K562 (cell line): Measurements from ENCODE around the gene TTC4. TPM values are rescaled to one million over a fixed set of nuclear protein-coding genes. Genes with fewer than 3 reads are reported as not detected.

Experiments
- CBFA2T3 ChIP-seq: fragments of 450-650 bp; IDR thresholded peaks from 2 replicates; pipeline ENCODE4 v1.6.1; 2017
- HMGXB4 ChIP-seq: sonication (generic); formaldehyde crosslinking; IDR thresholded peaks from 2 replicates; pipeline ENCODE4 v1.8.1; 2023; ENCODE audit warnings: mild to moderate bottlenecking, missing genetic modification reagents
- MAFK ChIP-seq: IDR thresholded peaks from 2 replicates; pipeline ENCODE4 v1.6.1; 2011; ENCODE audit warnings: low read length, improper control_type of control experiment
- NR0B1 ChIP-seq: fragments of 450-650 bp; IDR thresholded peaks from one replicate; pipeline ENCODE4 v1.6.1; 2018; ENCODE audit warnings: mild to moderate bottlenecking, moderate library complexity; ENCODE audit not compliant: partially characterized antibody
- PHF8 ChIP-seq: fragments of 200-600 bp; sonication (generic); IDR thresholded peaks from 2 replicates; pipeline ENCODE4 v1.6.1; 2012; ENCODE audit warnings: mixed run types, mild to moderate bottlenecking, inconsistent platforms, low read length, moderate library complexity, borderline replicate concordance
- RBM25 ChIP-seq: fragments of 200-400 bp; formaldehyde crosslinking; IDR thresholded peaks from 2 replicates; pipeline ENCODE4 v1.6.1; 2018; ENCODE audit warnings: low read length, low read depth, moderate library complexity; ENCODE audit not compliant: severe bottlenecking
- SNIP1 ChIP-seq: fragments of 450-650 bp; IDR thresholded peaks from 2 replicates; pipeline ENCODE4 v1.7.1; 2017; ENCODE audit warnings: low read depth, mild to moderate bottlenecking
- TRIM28 ChIP-seq: fragments of 450-650 bp; IDR thresholded peaks from 2 replicates; pipeline ENCODE4 v1.6.1; 2017
- YY1 ChIP-seq, 3 experiments: IDR thresholded peaks; 2 replicates each; pipeline ENCODE4 v1.6.1; 2011; ENCODE audit warnings: low read length in 2 of 3, mild to moderate bottlenecking in 2 of 3, moderate library complexity in 2 of 3, borderline replicate concordance in 1 of 3, control low read depth in 1 of 3, low read depth in 1 of 3; ENCODE audit not compliant: insufficient read depth in 3 of 3, insufficient replicate concordance in 2 of 3, control insufficient read depth in 1 of 3, insufficient read length in 1 of 3; ENCODE audit errors: extremely low read depth in 1 of 3
- ZNF324 ChIP-seq: fragments of 250-450 bp; sonication (Bioruptor Pico); IDR thresholded peaks from 2 replicates; pipeline ENCODE4 v1.4.0; 2020; ENCODE audit warnings: mild to moderate bottlenecking
- polyA plus RNA-seq, 8 experiments: library from polyadenylated mRNA; depleted of rRNA in 4 of 8; stranded (reverse) in 5 of 8; unstranded in 3 of 8; fragments of >200 nt; fragmentation: Nextera tagmentation in 2 of 8; fragmentation: Illumina TruSeq in 1 of 8; extraction: Ambion mirVana in 2 of 8; extraction: Trizol in 1 of 8; gene quantifications; 2 replicates each; pipeline versions ENCODE4 v1.2.1 to v1.2.3, GENCODE V29; 2011 to 2014; ENCODE audit warnings: inconsistent platforms in 1 of 8, missing spikeins in 1 of 8
- total RNA-seq, 7 experiments: library from RNA; depleted of rRNA in 6 of 7; stranded (reverse); fragments of >200 nt in 6 of 7; fragmentation: Illumina TruSeq in 2 of 7; extraction: Trizol in 2 of 7; gene quantifications; 2 replicates each; pipeline versions ENCODE4 v1.2.1 to v1.2.3, GENCODE V29; 2011 to 2021; ENCODE audit warnings: low replicate concordance in 1 of 7
- TF ChIP-seq, protein P1 (sequence below): fragments of 200-600 bp; sonication (generic); IDR thresholded peaks from one replicate; pipeline ENCODE4 v1.6.1; 2012; ENCODE audit warnings: mild to moderate bottlenecking, low read depth, low read length, inconsistent platforms

Gene TTC4
- total and polyA plus RNA-seq, 9 of the 15 experiments (the other 6 are each of a cell fraction or from before 2014, with no cell fraction given), result 36.3 to 111 (median 54.1) TPM

GRCh38 chr1:54764133-54764921 is 48.7 kb downstream of the TTC4 start, which contains the start of gene PARS2 (continued):
- TF ChIP-seq, protein P1, sequence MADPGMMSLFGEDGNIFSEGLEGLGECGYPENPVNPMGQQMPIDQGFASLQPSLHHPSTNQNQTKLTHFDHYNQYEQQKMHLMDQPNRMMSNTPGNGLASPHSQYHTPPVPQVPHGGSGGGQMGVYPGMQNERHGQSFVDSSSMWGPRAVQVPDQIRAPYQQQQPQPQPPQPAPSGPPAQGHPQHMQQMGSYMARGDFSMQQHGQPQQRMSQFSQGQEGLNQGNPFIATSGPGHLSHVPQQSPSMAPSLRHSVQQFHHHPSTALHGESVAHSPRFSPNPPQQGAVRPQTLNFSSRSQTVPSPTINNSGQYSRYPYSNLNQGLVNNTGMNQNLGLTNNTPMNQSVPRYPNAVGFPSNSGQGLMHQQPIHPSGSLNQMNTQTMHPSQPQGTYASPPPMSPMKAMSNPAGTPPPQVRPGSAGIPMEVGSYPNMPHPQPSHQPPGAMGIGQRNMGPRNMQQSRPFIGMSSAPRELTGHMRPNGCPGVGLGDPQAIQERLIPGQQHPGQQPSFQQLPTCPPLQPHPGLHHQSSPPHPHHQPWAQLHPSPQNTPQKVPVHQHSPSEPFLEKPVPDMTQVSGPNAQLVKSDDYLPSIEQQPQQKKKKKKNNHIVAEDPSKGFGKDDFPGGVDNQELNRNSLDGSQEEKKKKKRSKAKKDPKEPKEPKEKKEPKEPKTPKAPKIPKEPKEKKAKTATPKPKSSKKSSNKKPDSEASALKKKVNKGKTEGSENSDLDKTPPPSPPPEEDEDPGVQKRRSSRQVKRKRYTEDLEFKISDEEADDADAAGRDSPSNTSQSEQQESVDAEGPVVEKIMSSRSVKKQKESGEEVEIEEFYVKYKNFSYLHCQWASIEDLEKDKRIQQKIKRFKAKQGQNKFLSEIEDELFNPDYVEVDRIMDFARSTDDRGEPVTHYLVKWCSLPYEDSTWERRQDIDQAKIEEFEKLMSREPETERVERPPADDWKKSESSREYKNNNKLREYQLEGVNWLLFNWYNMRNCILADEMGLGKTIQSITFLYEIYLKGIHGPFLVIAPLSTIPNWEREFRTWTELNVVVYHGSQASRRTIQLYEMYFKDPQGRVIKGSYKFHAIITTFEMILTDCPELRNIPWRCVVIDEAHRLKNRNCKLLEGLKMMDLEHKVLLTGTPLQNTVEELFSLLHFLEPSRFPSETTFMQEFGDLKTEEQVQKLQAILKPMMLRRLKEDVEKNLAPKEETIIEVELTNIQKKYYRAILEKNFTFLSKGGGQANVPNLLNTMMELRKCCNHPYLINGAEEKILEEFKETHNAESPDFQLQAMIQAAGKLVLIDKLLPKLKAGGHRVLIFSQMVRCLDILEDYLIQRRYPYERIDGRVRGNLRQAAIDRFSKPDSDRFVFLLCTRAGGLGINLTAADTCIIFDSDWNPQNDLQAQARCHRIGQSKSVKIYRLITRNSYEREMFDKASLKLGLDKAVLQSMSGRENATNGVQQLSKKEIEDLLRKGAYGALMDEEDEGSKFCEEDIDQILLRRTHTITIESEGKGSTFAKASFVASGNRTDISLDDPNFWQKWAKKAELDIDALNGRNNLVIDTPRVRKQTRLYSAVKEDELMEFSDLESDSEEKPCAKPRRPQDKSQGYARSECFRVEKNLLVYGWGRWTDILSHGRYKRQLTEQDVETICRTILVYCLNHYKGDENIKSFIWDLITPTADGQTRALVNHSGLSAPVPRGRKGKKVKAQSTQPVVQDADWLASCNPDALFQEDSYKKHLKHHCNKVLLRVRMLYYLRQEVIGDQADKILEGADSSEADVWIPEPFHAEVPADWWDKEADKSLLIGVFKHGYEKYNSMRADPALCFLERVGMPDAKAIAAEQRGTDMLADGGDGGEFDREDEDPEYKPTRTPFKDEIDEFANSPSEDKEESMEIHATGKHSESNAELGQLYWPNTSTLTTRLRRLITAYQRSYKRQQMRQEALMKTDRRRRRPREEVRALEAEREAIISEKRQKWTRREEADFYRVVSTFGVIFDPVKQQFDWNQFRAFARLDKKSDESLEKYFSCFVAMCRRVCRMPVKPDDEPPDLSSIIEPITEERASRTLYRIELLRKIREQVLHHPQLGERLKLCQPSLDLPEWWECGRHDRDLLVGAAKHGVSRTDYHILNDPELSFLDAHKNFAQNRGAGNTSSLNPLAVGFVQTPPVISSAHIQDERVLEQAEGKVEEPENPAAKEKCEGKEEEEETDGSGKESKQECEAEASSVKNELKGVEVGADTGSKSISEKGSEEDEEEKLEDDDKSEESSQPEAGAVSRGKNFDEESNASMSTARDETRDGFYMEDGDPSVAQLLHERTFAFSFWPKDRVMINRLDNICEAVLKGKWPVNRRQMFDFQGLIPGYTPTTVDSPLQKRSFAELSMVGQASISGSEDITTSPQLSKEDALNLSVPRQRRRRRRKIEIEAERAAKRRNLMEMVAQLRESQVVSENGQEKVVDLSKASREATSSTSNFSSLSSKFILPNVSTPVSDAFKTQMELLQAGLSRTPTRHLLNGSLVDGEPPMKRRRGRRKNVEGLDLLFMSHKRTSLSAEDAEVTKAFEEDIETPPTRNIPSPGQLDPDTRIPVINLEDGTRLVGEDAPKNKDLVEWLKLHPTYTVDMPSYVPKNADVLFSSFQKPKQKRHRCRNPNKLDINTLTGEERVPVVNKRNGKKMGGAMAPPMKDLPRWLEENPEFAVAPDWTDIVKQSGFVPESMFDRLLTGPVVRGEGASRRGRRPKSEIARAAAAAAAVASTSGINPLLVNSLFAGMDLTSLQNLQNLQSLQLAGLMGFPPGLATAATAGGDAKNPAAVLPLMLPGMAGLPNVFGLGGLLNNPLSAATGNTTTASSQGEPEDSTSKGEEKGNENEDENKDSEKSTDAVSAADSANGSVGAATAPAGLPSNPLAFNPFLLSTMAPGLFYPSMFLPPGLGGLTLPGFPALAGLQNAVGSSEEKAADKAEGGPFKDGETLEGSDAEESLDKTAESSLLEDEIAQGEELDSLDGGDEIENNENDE, result no peak
- TF ChIP-seq HMGXB4 (CRISPR knock-in tag) (peak; percentile 82; the same call in 1 of the 2 replicates), RBM25 (peak; percentile 79), ZNF324 (CRISPR knock-in tag) (no peak), TRIM28 (no peak), SNIP1 (peak; percentile 90), MAFK (peak; percentile 13; the same call in 1 of the 2 replicates), NR0B1 (no peak), CBFA2T3 (no peak), YY1 (IDR thresholded peaks at IDR 0.05; ENCODE audit: borderline replicate concordance in 1 of 3, control insufficient read depth in 1 of 3, extremely low read depth in 1 of 3, insufficient read depth in 3 of 3, insufficient read length in 1 of 3, insufficient replicate concordance in 2 of 3, low read depth in 1 of 3, low read length in 2 of 3) (no peak), PHF8 (peak; percentile 97)
